OCI-LY7 (cell line): Measurements from ENCODE around the gene CLCN5. TPM values are rescaled to one million over a fixed set of nuclear protein-coding genes. Genes with fewer than 3 reads are reported as not detected.

Source experiments
- BruUV-seq: library from RNA; stranded (reverse); fragments of 400-500 nt; replicated peaks from 2 replicates; lab custom pipeline; 2021; lab: Mats Ljungman, UMichigan
- CTCF ChIA-PET: fragments of 300-600 bp; sonication (Branson Sonifier 250); formaldehyde crosslinking; loops from one replicate; lab custom pipeline; 2022; ENCODE audit warnings: antibody characterized with exemption; ENCODE audit not compliant: unreplicated experiment; lab: Charles Lee
- POLR2A ChIA-PET: fragments of 300-600 bp; sonication (Branson Sonifier 250); formaldehyde crosslinking; loops from one replicate; lab custom pipeline; 2022; ENCODE audit warnings: antibody characterized with exemption; lab: Charles Lee
- DNase-seq: peaks from one replicate; pipeline ENCODE4 v3.0.0-alpha.2; 2015; ENCODE audit warnings: low spot score
- H2AFZ ChIP-seq: fragments of 200-600 bp; sonication (generic), shearing (Covaris generic); 2 replicates; pipeline ENCODE4 v1.6.1; 2014; ENCODE audit warnings: mild to moderate bottlenecking, antibody characterized with exemption, low read length, moderate library complexity
- H3K27ac ChIP-seq: fragments of 200-600 bp; sonication (generic); 2 replicates; pipeline ENCODE4 v1.5.1; 2014; ENCODE audit warnings: mixed run types, low read depth, mild to moderate bottlenecking, moderate library complexity, low read length, inconsistent platforms; ENCODE audit not compliant: poor library complexity, severe bottlenecking
- H3K36me3 ChIP-seq: fragments of 200-600 bp; sonication (generic); 2 replicates; pipeline ENCODE4 v1.6.1; 2014; ENCODE audit warnings: mild to moderate bottlenecking, antibody characterized with exemption, low read length, moderate library complexity, mixed read lengths; ENCODE audit not compliant: insufficient read depth
- H3K4me1 ChIP-seq: fragments of 200-600 bp; sonication (generic); 2 replicates; pipeline ENCODE4 v1.5.1; 2014; ENCODE audit warnings: mild to moderate bottlenecking, low read length; ENCODE audit not compliant: insufficient read depth, poor library complexity, severe bottlenecking
- H3K4me2 ChIP-seq: fragments of 200-600 bp; sonication (generic); 2 replicates; pipeline ENCODE4 v1.6.1; 2014; ENCODE audit warnings: mild to moderate bottlenecking, low read length
- H3K4me3 ChIP-seq: fragments of 200-600 bp; sonication (generic); 2 replicates; pipeline ENCODE4 v1.5.1; 2014; ENCODE audit warnings: mild to moderate bottlenecking, low read depth, low read length; ENCODE audit not compliant: poor library complexity, severe bottlenecking
- H3K79me2 ChIP-seq: fragments of 200-600 bp; sonication (generic); 2 replicates; pipeline ENCODE4 v1.6.1; 2016; ENCODE audit warnings: low read depth, mild to moderate bottlenecking, low read length, moderate library complexity, mixed read lengths; ENCODE audit not compliant: insufficient read depth
- H3K9me2 ChIP-seq: fragments of 200-600 bp; sonication (generic); 2 replicates; pipeline ENCODE4 v1.6.1; 2016; ENCODE audit warnings: mild to moderate bottlenecking, low read length, mixed read lengths; ENCODE audit not compliant: insufficient read depth
- H3K9me3 ChIP-seq: fragments of 200-600 bp; sonication (generic); 2 replicates; pipeline ENCODE4 v1.6.1; 2014; ENCODE audit warnings: mild to moderate bottlenecking, mixed run types, low read length, mixed read lengths
- H4K20me1 ChIP-seq: fragments of 200-600 bp; sonication (generic); 2 replicates; pipeline ENCODE4 v1.6.1; 2014; ENCODE audit warnings: mild to moderate bottlenecking, antibody characterized with exemption, low read length, moderate library complexity, mixed read lengths; ENCODE audit not compliant: insufficient read depth
- EZH2phosphoT487 ChIP-seq: fragments of 200-600 bp; sonication (generic); IDR thresholded peaks from 2 replicates; pipeline ENCODE4 v1.6.1; 2018; ENCODE audit warnings: low read depth, borderline replicate concordance, mild to moderate bottlenecking, mixed run types, antibody characterized with exemption, low read length, moderate library complexity, mixed read lengths
- intact Hi-C: fragments of 100-400 bp; cut with micrococcal nuclease; formaldehyde crosslinking; loops from one replicate; pipeline ENCODE4 v1.10.0; 2022; ENCODE audit not compliant: unreplicated experiment
- total RNA-seq, 2 experiments: library from RNA; depleted of rRNA in 1 of 2; stranded (reverse); fragments of >200 nt in 1 of 2; shearing (Covaris generic) in 1 of 2; gene quantifications; 2 replicates each; pipeline ENCODE4 v1.2.3, GENCODE V29; 2014 to 2022
- TF ChIP-seq, protein P1 (sequence below): fragments of 200-600 bp; sonication (generic); conservative IDR thresholded peaks from 2 replicates; pipeline ENCODE4 v1.5.1; 2014; ENCODE audit warnings: mild to moderate bottlenecking, antibody characterized with exemption, low read length, moderate library complexity, mixed read lengths

CLCN5 gene
- total RNA-seq, 2 experiments from 2014 or later: 4.1 to 5.3 TPM

- no peak for TF ChIP-seq EZH2phosphoT487
- TF ChIP-seq, protein P1, sequence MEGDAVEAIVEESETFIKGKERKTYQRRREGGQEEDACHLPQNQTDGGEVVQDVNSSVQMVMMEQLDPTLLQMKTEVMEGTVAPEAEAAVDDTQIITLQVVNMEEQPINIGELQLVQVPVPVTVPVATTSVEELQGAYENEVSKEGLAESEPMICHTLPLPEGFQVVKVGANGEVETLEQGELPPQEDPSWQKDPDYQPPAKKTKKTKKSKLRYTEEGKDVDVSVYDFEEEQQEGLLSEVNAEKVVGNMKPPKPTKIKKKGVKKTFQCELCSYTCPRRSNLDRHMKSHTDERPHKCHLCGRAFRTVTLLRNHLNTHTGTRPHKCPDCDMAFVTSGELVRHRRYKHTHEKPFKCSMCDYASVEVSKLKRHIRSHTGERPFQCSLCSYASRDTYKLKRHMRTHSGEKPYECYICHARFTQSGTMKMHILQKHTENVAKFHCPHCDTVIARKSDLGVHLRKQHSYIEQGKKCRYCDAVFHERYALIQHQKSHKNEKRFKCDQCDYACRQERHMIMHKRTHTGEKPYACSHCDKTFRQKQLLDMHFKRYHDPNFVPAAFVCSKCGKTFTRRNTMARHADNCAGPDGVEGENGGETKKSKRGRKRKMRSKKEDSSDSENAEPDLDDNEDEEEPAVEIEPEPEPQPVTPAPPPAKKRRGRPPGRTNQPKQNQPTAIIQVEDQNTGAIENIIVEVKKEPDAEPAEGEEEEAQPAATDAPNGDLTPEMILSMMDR: no peak
- Histone ChIP-seq H3K4me1 (no peaks in the 10 kb centered on the region), H3K9me2 (no peaks in the 10 kb centered on the region), H3K79me2 (no peaks in the 10 kb centered on the region), H3K27ac (no peak overlapping the region), H3K4me3 (no peak overlapping the region), H2AFZ (no peak overlapping the region), H3K36me3 (peaks cover 7% of the 10 kb centered on the region), H3K9me3 (no peaks in the 10 kb centered on the region), H4K20me1 (no peaks in the 10 kb centered on the region), H3K4me2 (no peak overlapping the region)
- ChIA-PET CTCF (no interaction called here), POLR2A (no interaction called here)
- no TSS peak for BruUV-seq
- no peak for DNase-seq
- intact Hi-C loops: no loop called here
Observed at GRCh38 chrX:49930039-49930438, 7.6 kb downstream of the CLCN5 start.

DNA sequence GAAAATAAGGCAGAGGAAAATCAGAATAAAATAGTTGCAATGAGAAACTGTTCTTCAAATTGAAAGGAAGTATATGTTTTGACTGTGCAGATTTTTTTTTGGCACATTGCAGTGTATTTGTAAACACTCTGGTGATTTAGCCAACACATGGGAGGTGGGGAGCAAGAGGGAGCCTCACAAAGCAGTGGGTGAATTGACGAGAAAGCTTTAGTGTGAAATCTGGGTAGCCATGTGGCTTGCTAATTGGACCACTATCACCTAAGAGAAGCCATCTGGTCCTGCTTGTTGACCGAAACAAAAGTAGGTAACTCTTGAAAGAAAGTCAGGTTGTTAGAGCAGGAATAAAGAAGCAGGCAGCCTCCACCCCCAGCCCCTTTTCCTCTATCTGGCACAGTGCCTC, 10.4 kb downstream of the CLCN5 start:
- no peaks in the 10 kb centered on the region for H3K9me2 ChIP-seq
- H3K9me3 ChIP-seq: no peaks in the 10 kb centered on the region
- no peak for TF ChIP-seq EZH2phosphoT487
- TF ChIP-seq, protein P1: no peak
- no peaks in the 10 kb centered on the region for H3K36me3 ChIP-seq
- H3K79me2 ChIP-seq: no peaks in the 10 kb centered on the region
- intact Hi-C loops: no loop called here
- H4K20me1 ChIP-seq: no peaks in the 10 kb centered on the region
- DNase-seq: no peak
- no peak overlapping the region for H3K27ac ChIP-seq
- POLR2A ChIA-PET: no interaction called here
- H3K4me3 ChIP-seq: no peak overlapping the region
- CTCF ChIA-PET: no interaction called here
- H2AFZ ChIP-seq: no peak overlapping the region
- no TSS peak for BruUV-seq
- H3K4me2 ChIP-seq: no peak overlapping the region
- no peaks in the 10 kb centered on the region for H3K4me1 ChIP-seq

- Histone ChIP-seq H3K36me3 (no peaks in the 10 kb centered on the region), H3K9me3 (no peaks in the 10 kb centered on the region), H4K20me1 (no peaks in the 10 kb centered on the region), H2AFZ (no peak overlapping the region), H3K4me3 (no peak overlapping the region), H3K4me2 (no peak overlapping the region), H3K79me2 (no peaks in the 10 kb centered on the region), H3K27ac (no peak overlapping the region), H3K9me2 (no peaks in the 10 kb centered on the region), H3K4me1 (no peaks in the 10 kb centered on the region)
- no TSS peak for BruUV-seq
- DNase-seq: no peak
- ChIA-PET POLR2A (no interaction called here), CTCF (no interaction called here)
- no peak for TF ChIP-seq EZH2phosphoT487
- TF ChIP-seq, protein P1: no peak
- intact Hi-C loops: no loop called here
Observed at GRCh38 chrX:49934148-49934547, 11.8 kb downstream of the CLCN5 start.
